ENCODE measurements around the gene RALBP1. TPM values are rescaled to one million over a fixed set of nuclear protein-coding genes. Genes with fewer than 3 reads are reported as not detected.
A peak's percentile ranks its signal among the peaks of the same experiment; 100 is the strongest.

Gene RALBP1
- 100 to 1,000 TPM; 103 to 164 (median 115) TPM for total RNA-seq

DNA sequence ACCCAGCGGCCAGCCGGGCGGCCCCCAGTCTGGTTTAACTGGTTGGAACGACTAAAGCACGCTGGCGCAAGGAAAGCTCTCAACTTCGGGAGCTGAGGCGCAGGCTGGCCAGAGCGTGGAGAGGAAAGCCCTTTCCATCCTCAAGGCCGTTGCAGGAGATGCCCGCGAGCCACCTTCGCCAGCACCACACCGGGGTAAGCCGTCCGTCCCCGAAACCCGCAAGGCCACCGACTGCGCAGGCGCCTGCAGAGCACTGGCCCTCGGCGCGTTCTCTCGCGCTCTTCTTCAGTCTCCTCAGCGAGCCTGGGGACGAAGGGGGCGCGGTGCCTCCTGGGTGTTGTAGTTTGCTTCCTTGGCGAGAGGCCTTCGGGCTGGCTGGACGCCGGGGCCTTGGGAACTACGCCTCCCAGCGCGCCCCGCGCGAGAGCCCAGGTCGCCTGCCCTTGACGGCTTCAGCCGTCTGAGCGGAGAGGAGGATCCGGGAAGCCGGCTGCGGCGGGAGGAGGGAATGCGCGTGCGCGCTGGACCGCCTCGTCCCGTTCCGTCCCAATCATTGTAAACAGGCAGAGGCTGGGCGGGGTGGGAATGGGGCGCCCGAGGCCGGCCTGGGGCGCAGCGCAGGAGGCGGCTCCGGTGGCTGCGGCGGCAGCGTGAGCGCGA is at the start of gene RALBP1:
TSS of gene RALBP1 (plus strand) at position 531 of the 660 bp plus-strand sequence. CDS start 37,533 bp downstream, outside the sequence.
- intact Hi-C loops (cut with DNase I): loop anchor here (5.0 kb wide), 3 partner anchors 37 to 143 kb away; partner anchors contain the start of gene TWSG1
- H3K27ac ChIP-seq (replicated peaks in 1 of 4): peak within 1 kb of the TSS; percentile 87 to 96 (median 92)
- TF ChIP-seq POLR2A (IDR thresholded peaks at IDR 0.05; ENCODE audit: low read depth): peak; percentile 53
- peak; percentile 94 to 96 for TF ChIP-seq POLR2AphosphoS5 (IDR thresholded peaks at IDR 0.05)
- TF ChIP-seq, protein P1, sequence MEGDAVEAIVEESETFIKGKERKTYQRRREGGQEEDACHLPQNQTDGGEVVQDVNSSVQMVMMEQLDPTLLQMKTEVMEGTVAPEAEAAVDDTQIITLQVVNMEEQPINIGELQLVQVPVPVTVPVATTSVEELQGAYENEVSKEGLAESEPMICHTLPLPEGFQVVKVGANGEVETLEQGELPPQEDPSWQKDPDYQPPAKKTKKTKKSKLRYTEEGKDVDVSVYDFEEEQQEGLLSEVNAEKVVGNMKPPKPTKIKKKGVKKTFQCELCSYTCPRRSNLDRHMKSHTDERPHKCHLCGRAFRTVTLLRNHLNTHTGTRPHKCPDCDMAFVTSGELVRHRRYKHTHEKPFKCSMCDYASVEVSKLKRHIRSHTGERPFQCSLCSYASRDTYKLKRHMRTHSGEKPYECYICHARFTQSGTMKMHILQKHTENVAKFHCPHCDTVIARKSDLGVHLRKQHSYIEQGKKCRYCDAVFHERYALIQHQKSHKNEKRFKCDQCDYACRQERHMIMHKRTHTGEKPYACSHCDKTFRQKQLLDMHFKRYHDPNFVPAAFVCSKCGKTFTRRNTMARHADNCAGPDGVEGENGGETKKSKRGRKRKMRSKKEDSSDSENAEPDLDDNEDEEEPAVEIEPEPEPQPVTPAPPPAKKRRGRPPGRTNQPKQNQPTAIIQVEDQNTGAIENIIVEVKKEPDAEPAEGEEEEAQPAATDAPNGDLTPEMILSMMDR (IDR thresholded peaks at IDR 0.05): peak in 2 of 3 experiments; percentile 39 to 51
- TF ChIP-seq EP300 (IDR thresholded peaks at IDR 0.05): no peak
- H3K9me3 ChIP-seq: no peaks in the 10 kb centered on the region
- peaks cover 19 to 28% (median 20%) of the 10 kb centered on the region in 4 donors for H3K4me1 ChIP-seq
- peaks cover 4 to 15% (median 5%) of the 10 kb centered on the region in 4 donors for H3K36me3 ChIP-seq
- H3K27me3 ChIP-seq: no peaks in the 10 kb centered on the region
- DNase-seq (ENCODE audit: extremely low spot score): peak; percentile 99
- H3K4me3 ChIP-seq: peak within 1 kb of the TSS; percentile 82 to 94 (median 88)
- WGBS: 0% methylated on average over 5 of the region's 69 CpGs

GRCh38 chr18:9426753-9427152 is 48.6 kb upstream of the RALBP1 start:
- no peaks in the 10 kb centered on the region for H3K36me3 ChIP-seq
- no peaks in the 10 kb centered on the region for H3K27me3 ChIP-seq
- intact Hi-C loops (cut with DNase I): no loop called here
- TF ChIP-seq POLR2A (IDR thresholded peaks at IDR 0.05; ENCODE audit: low read depth): no peak
- TF ChIP-seq EP300 (IDR thresholded peaks at IDR 0.05): no peak
- TF ChIP-seq POLR2AphosphoS5 (IDR thresholded peaks at IDR 0.05): no peak
- TF ChIP-seq, protein P1 (IDR thresholded peaks at IDR 0.05): no peak
- DNase-seq (ENCODE audit: extremely low spot score): peak; percentile 50
- no peak overlapping the region for H3K4me3 ChIP-seq
- 87% methylated on average over 7 of the region's 7 CpGs for WGBS
- peaks cover 0 to 16% (median 11%) of the 10 kb centered on the region in 4 donors for H3K4me1 ChIP-seq
- no peak overlapping the region for H3K27ac ChIP-seq (replicated peaks in 1 of 4)
- no peaks in the 10 kb centered on the region for H3K9me3 ChIP-seq

DNA sequence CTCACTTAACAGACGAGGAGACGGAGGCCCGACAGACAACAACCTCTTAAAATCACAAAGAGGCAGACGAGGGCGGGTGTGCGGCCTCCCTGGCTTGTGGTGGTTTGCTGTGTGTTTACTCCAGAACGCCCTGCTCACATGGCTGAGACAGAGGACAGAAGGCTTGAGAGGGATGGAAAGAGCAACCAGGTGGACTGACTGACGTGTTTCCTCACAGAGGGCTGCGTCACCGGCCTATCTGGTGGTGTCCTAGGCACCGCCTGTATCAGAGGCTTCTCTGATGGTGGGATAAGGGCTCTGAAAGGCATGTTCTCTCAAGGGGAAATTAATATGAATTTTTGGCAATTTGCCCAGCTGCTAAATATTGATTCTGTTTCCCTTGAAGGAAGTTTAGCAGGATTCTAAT is 47.0 kb upstream of the RALBP1 start:
- WGBS: 95% methylated on average over 11 of the region's 11 CpGs
- TF ChIP-seq EP300 (IDR thresholded peaks at IDR 0.05) (no peak), POLR2A (IDR thresholded peaks at IDR 0.05; ENCODE audit: low read depth) (no peak), POLR2AphosphoS5 (IDR thresholded peaks at IDR 0.05) (no peak)
- TF ChIP-seq, protein P1 (IDR thresholded peaks at IDR 0.05): no peak
- H3K27ac ChIP-seq (replicated peaks in 1 of 4): peak overlapping the region; percentile 17 to 68 (median 50)
- no peaks in the 10 kb centered on the region for H3K36me3 ChIP-seq
- H3K9me3 ChIP-seq: no peaks in the 10 kb centered on the region
- H3K4me1 ChIP-seq: peaks cover 0 to 18% (median 12%) of the 10 kb centered on the region in 4 donors
- no peak overlapping the region for H3K4me3 ChIP-seq
- intact Hi-C loops (cut with DNase I): no loop called here
- DNase-seq (ENCODE audit: extremely low spot score): peak; percentile 91
- no peaks in the 10 kb centered on the region for H3K27me3 ChIP-seq

GRCh38 chr18:9428862-9429661 is 46.3 kb upstream of the RALBP1 start:
- intact Hi-C loops (cut with DNase I): no loop called here
- Histone ChIP-seq H3K27me3 (no peaks in the 10 kb centered on the region), H3K4me1 (peaks cover 0 to 26% (median 20%) of the 10 kb centered on the region in 4 donors), H3K4me3 (no peak overlapping the region), H3K9me3 (no peaks in the 10 kb centered on the region), H3K36me3 (no peaks in the 10 kb centered on the region), H3K27ac (replicated peaks in 1 of 4) (peak overlapping the region; percentile 17 to 68 (median 50))
- DNase-seq (ENCODE audit: extremely low spot score): peak; percentile 87
- TF ChIP-seq, protein P1 (IDR thresholded peaks at IDR 0.05): no peak
- TF ChIP-seq EP300 (IDR thresholded peaks at IDR 0.05) (no peak), POLR2AphosphoS5 (IDR thresholded peaks at IDR 0.05) (peak in 1 of 2 donors; percentile 6), POLR2A (IDR thresholded peaks at IDR 0.05; ENCODE audit: low read depth) (no peak)
- 83% methylated on average over 5 of the region's 6 CpGs for WGBS

Data from esophagus muscularis mucosa (tissue), 4 donors.